Measurements from ENCODE around the gene HES3.
"Not testable (repeated sequence)": the region's sequence is repeated elsewhere in the genome, so short reads cannot be mapped to it uniquely, and the experiment has no call there.

The HES3 gene

GRCh38 chr1:6219641-6220040, 24.3 kb upstream of the HES3 start:
- not testable (repeated sequence) for DNase-seq (ENCODE audit: low read depth)

- DNase-seq (ENCODE audit: low read depth): no peak
These were observed 23.7 kb upstream of the HES3 start for GRCh38 chr1:6220236-6220635.

GRCh38 chr1:6221210-6221784, 22.7 kb upstream of the HES3 start:
- DNase-seq (ENCODE audit: low read depth): no peak

- no peak for DNase-seq (ENCODE audit: low read depth)
These were observed 21.3 kb upstream of the HES3 start for GRCh38 chr1:6222636-6223035.

GRCh38 chr1:6223617-6224016, 20.4 kb upstream of the HES3 start:
- DNase-seq (ENCODE audit: low read depth): no peak

- DNase-seq (ENCODE audit: low read depth): no peak
These were observed 19.3 kb upstream of the HES3 start for GRCh38 chr1:6224718-6225117.

- DNase-seq (ENCODE audit: low read depth): no peak
These were observed 18.3 kb upstream of the HES3 start for GRCh38 chr1:6225651-6226050.

GRCh38 chr1:6233376-6233775, 10.6 kb upstream of the HES3 start:
- DNase-seq (ENCODE audit: low read depth): no peak

GRCh38 chr1:6234502-6235295, 9.3 kb upstream of the HES3 start:
- DNase-seq (ENCODE audit: low read depth): no peak

GRCh38 chr1:6235296-6235677, 8.7 kb upstream of the HES3 start:
- DNase-seq (ENCODE audit: low read depth): no peak

- no peak for DNase-seq (ENCODE audit: low read depth)
These were observed 6.9 kb upstream of the HES3 start for GRCh38 chr1:6237093-6237492.

GRCh38 chr1:6239213-6239752, 4.7 kb upstream of the HES3 start:
- DNase-seq (ENCODE audit: low read depth): no peak

- no peak for DNase-seq (ENCODE audit: low read depth)
These were observed 3.8 kb upstream of the HES3 start for GRCh38 chr1:6239950-6240768.

- no peak for DNase-seq (ENCODE audit: low read depth)
These were observed 2.7 kb upstream of the HES3 start for GRCh38 chr1:6241107-6241886.

GRCh38 chr1:6241887-6242740, 1.9 kb upstream of the HES3 start:
- DNase-seq (ENCODE audit: low read depth): no peak

GRCh38 chr1:6243053-6243834, 735 bp upstream of the HES3 start:
- DNase-seq (ENCODE audit: low read depth): no peak

GRCh38 chr1:6244401-6245049, 546 bp downstream of the HES3 start:
- no peak for DNase-seq (ENCODE audit: low read depth)

GRCh38 chr1:6245086-6245868, 1.3 kb downstream of the HES3 start:
- DNase-seq (ENCODE audit: low read depth): peak; percentile 49

Measured in stimulated activated CD8-positive, alpha-beta memory T cell treated with anti-CD3 and anti-CD28 coated beads, Interleukin-7, amount 100 ng/mL, for 24 hours (primary cell).